GM12864 (cell line): ENCODE measurements around the gene RACK1.

ENCODE experiments used
- DNase-seq: peaks from one replicate; pipeline ENCODE4 v3.0.0-alpha.2; 2011; ENCODE audit warnings: low read depth
- H3K4me3 ChIP-seq: 2 replicates; pipeline ENCODE4 v1.5.1; 2011; ENCODE audit warnings: mild to moderate bottlenecking, low read depth, low read length, control low read depth
- CTCF ChIP-seq: IDR thresholded peaks from 2 replicates; pipeline ENCODE4 v1.5.1; 2011; ENCODE audit warnings: low read depth, mild to moderate bottlenecking, moderate library complexity, low read length, control low read depth, inconsistent platforms; ENCODE audit errors: missing control alignments

The RACK1 gene

GRCh38 chr5:181222630-181223057 lies 21.1 kb downstream of the RACK1 start:
- DNase-seq, result no peak
- TF ChIP-seq CTCF, result no peak
- peak overlapping the region; percentile 70 for H3K4me3 ChIP-seq

- peak overlapping the region; percentile 70 for H3K4me3 ChIP-seq
- TF ChIP-seq CTCF, result peak; percentile 6
- DNase-seq, result peak; percentile 91
Observed at GRCh38 chr5:181221792-181222629, 21.7 kb downstream of the RACK1 start.

- peak overlapping the region; percentile 23 for H3K4me3 ChIP-seq
- DNase-seq, result no peak
- TF ChIP-seq CTCF, result no peak
Observed at GRCh38 chr5:181221105-181221791, 22.5 kb downstream of the RACK1 start.

GRCh38 chr5:181220178-181220515 lies 23.6 kb downstream of the RACK1 start:
- H3K4me3 ChIP-seq, result no peak overlapping the region
- TF ChIP-seq CTCF, result no peak
- DNase-seq, result no peak

DNA sequence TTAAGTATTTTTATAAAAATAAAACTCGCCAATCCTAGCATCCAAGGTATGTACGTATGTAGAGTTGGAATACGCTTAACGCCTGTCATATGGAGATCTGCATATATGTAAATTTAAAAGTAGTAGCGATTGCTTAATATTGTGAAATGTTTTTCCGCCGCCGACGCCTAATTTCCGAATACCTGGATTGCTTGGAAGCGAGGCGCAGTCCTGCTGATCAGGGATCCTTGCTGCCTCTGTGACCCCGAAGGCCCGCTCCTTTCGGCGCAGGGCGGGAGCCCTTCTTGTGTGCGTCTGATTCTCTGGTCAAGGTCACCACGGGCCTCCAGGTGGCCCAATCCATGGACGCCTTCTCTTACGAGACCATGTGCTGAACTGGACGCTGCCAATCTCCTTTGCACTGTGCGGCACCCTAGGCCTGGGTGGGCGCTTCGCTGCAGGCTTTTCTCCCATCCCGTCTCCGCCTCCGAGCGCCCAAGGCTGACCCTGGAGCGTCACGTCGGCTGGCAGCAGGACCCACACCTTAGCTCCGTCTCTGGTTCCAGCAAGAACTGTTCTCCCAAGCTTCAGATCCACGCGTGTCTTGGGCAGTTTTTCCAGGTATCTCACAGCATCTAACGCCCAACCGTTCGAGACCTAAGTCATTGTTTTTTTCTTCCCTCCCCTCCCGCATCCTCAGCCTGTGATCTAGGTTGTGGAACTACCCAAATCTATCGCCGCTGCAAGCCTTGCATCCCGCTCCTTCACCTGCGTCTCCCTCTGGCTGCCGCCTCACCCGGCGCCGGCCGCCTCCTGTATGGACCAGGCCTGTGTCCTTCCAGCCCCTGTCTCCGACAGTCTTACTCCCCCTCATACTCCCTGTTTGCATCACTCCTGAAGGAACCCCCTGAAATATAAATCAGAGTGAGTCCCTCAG lies 24.2 kb downstream of the RACK1 start:
- no peak for TF ChIP-seq CTCF
- H3K4me3 ChIP-seq, result no peak overlapping the region
- no peak for DNase-seq

- TF ChIP-seq CTCF, result no peak
- no peak for DNase-seq
- peak overlapping the region; percentile 50 for H3K4me3 ChIP-seq
Observed at GRCh38 chr5:181218795-181219124, 24.9 kb downstream of the RACK1 start.
